ENCODE measurements around the gene LHX4. TPM values are rescaled to one million over a fixed set of nuclear protein-coding genes. Genes with fewer than 3 reads are reported as not detected.

Gene LHX4
- total and polyA plus RNA-seq, 10 of the 15 experiments (the other 5 are each of a cell fraction or from before 2014, with no cell fraction given), result 0.05 to 0.80 (median 0.32) TPM; not detected in 6

GRCh38 chr1:180190091-180190490, 40.0 kb upstream of the LHX4 start (continued):
- TF ChIP-seq MYB (IDR thresholded peaks at IDR 0.05; ENCODE audit: borderline replicate concordance, low read depth, low read length) (no peak), STAT1 (conservative IDR thresholded peaks at IDR 0.05) (no peak), ZNF622 (IDR thresholded peaks at IDR 0.05) (no peak), REST (IDR thresholded peaks at IDR 0.05; ENCODE audit: low read depth, low read length) (no peak), E2F8 (IDR thresholded peaks at IDR 0.05; ENCODE audit: low read depth, partially characterized antibody) (no peak), SKIL (IDR thresholded peaks at IDR 0.05; ENCODE audit: low read depth, poor library complexity, severe bottlenecking) (no peak), ATF7 (IDR thresholded peaks at IDR 0.05; ENCODE audit: low read depth) (no peak), BMI1 (IDR thresholded peaks at IDR 0.05; ENCODE audit: borderline replicate concordance) (no peak), SMAD1 (IDR thresholded peaks at IDR 0.05; ENCODE audit: low read depth, partially characterized antibody) (no peak), TCF12 (IDR thresholded peaks at IDR 0.05; ENCODE audit: low read depth, low read length) (no peak)
